Activated T-cell treated with anti-CD3 and anti-CD28 coated beads, Interleukin-2, amount 50 U/mL, for 1 hour (primary cell): Measurements from ENCODE around the gene ARF1.
A peak's percentile ranks its signal among the peaks of the same experiment; 100 is the strongest.

Source experiments
- DNase-seq: peaks from one replicate; pipeline ENCODE4 v3.0.0-alpha.2; 2020

The ARF1 gene

DNA sequence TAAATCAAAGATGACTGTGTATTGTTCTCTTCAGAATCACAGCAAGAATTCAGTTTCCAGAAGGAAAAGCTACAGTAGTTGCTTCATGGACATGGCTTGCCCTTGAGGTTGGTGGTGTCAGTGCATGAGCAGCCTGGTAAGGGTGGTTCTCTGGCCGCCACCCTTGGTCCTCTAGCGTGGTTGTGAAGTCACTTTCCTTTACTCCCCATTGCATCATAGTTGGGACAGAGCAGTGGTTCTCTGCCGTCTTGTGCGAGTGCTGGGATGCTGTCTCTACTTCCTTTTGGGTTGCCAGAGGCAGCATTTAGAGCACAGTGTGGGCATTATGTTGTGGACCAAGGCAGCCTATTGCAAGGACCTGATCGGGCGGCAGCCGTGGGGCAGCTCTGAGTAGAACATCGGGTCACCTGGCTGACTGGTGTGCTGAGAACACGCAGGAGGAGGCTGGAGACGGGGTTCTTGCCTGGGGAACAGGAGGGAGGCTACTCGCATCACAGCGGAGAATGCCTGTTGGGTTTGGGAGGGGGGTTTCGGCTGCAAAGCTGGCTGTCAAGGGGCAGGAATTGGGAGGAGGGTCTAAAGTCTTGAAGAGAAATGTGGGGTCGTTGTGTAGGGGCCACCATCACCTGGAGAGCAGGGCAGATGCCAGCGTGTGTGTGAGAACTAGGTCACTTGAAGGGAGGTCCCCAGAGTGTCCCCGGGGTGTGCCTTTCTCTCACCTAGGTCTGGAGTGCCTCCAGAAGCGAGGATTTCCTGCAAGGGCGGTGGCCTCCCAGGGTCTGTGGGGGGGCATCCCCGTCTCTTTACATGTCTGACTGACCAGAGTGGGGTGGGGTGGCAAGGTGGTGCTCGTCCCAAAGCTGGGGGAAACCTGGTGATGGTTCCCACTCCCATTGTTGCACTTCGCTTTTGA is 6.3 kb downstream of the ARF1 start:
- DNase-seq: peak; percentile 23

DNA sequence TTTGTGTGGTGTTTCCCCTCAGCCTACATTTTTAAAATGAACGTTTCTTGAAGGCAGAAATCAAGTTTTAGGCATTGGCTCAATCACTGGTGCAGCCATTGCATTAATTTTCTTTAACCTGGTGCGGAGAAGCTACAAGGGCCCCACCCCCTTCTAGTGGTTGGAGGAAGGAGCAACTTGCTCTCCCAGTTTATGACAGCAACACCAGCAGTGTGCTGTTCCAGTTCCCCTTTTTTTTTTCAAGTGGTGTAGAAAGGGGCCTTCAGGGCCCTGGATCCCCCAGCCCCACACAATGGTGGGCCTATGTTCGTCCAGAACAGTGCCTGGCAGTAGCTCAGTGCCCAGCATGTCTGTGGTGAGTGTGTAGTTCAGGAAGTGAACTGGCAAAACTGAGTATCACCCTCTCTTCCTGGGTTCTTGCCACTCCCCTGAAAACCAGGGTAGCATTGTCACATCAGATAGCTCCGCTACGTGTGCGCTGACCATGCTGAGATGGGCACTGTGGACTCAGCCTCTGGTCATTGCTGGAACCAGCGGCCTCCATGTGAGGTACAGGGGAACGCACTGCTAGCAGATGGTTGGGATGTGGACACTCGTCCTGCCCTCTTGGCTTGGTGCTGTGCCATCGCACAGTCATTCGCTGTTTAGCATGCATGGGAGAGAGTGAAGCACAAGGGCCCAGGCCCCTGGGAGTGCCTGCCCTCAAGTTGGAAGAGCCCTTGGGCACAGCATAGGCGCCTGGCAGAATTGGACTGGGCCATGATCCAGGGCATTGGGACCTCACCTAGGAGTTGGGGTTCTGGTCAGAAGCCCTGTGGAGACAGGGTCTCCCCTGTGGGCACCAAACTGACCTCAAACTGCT is 7.2 kb downstream of the ARF1 start:
- peak; percentile 19 for DNase-seq

DNA sequence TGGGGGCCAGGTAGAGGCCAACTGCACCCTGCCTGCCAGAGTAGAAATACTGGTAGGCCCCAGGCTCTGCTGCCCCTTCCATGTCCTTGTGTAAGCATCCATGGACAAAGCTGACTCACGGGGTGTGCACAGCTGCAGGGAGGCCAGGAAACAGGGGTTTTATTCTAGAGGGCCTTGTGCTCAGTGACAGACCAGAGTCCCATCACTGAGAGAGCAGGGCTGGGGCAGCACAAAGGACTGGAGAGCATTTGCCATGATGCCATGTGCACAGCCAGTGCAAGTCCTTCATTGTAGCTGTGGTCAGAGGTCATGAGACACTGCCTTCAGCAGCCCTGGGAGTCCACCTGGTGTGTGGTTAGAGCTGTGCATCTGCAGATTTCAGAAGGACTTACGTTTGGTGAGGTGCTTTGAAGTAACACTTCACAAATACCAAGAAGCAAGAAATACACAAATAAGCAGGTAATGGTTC is 8.1 kb downstream of the ARF1 start:
- DNase-seq: peak; percentile 21

DNA sequence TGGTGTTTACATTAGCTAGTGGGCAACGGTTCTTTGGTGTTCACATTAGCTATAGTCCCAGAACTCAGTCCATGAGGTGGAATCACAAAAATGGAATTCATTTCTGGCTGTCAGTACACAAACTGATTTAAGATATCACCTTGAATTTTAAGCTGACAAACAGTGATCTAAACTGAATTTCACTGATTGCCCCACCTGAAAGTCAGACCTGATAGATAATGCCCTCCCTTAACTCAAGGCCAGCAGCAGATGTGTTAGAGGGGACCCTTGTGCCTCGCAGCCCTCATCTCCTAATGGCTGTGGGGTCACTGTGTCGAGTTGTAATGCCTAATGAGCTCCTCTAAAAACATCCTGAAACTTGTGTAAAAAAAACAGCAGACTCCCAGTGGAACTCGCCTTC is 8.6 kb downstream of the ARF1 start:
- no peak for DNase-seq

DNA sequence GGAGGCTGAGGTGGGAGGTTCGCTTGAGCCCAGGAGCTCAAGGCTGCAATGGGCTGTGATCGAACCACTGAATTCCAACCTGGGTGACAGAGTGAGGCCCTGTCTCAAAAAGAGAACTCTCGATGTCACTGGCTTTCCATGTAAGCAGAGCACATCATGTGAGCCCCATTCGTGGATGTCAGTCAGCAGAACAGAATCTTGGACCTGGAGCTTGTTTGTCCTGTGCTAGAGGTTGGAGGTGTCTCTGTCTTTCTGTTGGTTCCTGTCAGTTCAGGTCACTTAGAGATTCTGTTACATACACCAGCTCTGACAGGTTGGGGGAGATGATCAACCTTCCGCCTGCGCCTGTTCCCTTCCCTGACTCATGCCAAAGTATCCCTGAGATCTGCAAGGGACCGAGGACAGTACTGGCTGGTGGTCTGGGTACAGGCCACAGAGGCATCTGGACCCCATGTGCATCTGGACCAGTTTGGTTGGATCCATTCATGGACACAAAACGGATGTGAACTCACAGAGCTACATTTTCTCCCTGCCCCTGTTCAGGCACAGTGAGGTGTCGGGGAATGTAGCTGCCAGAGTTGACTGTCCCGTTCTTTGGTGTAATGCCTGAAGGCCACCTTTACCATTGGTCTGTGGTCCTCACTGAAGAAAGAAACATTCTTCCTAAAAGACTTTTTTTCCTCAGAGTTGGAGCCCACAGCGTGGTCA is 10.0 kb downstream of the ARF1 start:
- peak; percentile 18 for DNase-seq

DNA sequence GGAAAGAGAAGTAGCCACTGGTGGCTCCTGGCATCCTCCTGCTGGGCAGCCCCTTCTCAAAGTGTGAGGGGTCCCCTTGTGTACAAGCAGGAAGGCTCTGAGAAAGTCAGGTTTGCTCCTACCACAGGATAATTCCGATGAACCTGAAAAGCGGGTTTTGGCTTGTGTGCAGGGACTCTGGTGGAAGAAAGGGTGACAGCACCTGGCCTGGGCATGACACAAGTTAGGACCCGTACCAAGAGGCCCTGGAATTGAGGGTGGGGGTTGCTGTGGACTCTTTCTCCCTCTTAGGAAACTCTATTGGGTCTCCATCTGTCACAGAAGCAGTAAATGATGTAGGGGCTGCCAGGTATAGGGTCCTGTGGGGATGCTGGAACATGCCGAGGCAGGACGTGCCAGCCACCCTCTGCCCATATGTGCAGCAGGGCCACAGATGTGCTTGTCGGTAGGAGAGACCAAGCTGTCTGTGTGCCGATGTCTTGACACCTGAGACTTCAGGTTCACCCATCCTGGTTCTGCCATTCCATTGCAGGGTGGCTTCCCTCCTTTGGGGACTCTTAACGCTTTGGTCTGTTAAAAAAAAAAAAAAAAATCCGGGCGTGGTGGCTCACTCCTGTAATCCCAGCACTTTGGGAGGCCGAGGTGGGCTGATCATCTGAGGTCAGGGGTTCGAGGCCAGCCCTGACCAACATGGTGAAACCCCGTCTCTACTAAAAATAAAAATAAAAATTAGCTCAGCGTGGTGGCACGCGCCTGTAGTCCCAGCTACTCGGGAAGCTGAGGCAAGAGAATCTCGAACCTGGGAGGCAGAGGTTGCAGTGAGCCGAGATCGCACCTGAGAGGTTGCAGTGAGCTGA is 10.8 kb downstream of the ARF1 start:
- DNase-seq: peak; percentile 14

DNA sequence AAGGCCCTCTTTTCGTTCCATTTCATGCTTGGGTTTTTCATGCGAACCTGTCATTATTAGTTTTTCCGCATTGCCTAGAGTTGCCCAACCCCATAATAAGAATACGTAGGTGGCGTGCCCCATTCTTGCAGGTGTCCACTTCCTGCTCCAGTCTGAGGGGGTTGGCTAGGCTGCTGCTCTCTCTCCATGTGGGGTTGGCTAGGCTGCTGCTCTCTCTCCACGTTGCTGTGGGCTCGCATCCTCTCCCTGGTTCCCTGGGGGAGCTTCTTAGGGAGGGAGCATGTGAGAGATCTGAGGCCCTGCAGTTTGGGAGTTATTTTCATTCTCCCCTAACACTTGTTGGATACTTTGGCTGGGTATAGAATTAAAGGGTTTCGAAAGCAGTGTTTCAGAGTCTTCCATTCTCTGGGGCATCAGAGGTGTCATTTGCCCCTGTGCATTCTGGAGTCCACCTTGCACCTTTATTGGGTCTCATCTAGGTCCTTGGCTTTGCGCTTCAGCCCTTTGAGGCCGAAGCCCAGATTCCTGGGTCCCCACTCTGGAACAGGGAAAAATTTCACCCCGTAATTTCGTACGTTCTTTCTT is 12.0 kb downstream of the ARF1 start:
- no peak for DNase-seq

DNA sequence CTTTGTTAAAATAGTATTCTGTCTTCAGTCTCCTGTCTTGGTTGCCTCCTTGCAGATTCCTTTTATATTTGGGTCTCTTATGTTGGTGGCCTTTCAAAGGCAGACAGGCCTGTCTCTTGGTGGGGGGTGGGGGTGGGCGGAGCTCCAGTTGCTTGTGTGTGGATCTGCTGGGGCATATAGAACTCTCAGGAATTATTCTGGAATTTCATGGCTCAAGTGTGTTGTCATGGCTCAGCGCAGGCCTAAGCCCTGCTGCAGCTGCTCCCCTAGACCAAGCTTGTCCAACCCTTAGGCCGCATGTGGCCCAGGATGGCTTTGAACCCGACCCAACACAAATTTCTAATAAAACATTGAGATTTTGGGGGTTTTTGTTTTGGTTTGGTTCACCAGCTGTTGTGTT is 12.7 kb downstream of the ARF1 start:
- DNase-seq: no peak

DNA sequence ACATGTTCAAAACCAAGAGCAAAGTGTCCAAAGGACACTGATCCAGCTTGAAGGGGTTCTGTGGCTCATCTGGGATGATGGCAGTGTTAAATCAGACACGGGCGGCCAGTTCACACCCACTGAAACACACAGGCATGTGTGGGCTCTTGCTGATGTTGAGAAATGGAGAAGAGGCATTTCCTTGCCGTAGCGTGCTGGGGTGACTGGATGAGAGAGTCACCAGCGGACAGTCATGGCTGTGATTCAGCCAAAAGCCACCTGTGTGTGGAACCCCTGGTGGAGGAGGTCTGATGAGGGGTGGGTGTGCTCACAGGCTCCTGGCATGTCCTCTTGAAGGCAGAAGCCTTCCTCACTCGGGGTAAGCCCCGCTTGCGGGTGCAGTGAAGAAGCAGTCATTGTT is 13.4 kb downstream of the ARF1 start:
- DNase-seq: peak; percentile 16

DNA sequence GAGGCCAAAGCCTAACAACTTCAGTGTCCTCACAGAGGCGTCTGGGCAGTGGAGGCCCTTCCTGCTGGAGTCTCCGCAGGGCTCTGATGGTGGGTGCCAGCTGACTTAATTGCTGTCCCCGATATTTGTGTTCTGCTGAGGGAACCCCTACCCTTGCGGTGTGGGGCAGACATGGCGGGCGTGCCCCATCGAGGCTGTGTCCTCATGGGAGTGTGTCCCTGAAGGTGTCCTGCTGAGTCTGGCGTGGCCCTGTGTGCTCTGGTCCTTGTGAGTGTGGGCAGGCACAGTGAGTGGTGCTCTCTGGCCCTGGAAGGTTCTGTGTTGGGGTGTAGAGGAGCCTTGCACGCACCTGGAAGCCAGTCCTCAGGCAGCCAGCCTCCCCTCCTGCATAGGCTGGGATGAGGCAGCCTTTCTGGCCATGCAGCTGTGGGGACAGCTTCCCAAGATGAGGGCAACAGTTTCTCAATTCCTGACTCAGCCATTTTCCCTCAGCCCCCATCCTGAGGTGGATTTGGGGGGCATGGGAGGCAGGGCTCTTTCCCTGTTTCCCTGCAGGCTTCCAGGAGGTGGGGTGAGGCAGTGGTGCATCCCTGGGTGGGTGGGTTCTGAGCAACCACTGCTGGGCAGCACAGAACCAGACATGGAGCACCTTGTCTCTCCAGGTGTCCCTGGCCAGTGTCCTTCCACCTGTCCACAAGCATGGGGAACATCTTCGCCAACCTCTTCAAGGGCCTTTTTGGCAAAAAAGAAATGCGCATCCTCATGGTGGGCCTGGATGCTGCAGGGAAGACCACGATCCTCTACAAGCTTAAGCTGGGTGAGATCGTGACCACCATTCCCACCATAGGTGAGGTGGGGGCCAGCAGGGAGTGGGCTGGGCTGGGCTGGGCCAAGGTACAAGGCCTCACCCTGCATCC is 14.2 kb downstream of the ARF1 start:
- no peak for DNase-seq

DNA sequence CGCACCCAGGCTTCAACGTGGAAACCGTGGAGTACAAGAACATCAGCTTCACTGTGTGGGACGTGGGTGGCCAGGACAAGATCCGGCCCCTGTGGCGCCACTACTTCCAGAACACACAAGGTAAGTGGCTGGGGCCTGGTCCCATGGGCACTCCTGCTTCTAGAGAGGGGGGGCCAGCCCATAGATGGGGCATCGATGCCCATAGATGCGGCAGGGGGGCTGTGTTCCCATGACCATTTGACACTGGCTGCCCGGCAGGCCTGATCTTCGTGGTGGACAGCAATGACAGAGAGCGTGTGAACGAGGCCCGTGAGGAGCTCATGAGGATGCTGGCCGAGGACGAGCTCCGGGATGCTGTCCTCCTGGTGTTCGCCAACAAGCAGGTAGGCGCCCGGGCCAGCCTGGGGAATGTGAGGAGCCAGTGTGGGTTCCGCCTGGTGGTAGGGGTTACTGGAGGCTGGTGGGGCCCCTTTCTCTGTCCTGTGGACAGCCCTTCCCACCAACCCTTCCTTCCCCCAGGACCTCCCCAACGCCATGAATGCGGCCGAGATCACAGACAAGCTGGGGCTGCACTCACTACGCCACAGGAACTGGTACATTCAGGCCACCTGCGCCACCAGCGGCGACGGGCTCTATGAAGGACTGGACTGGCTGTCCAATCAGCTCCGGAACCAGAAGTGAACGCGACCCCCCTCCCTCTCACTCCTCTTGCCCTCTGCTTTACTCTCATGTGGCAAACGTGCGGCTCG is 15.0 kb downstream of the ARF1 start:
- DNase-seq: no peak

DNA sequence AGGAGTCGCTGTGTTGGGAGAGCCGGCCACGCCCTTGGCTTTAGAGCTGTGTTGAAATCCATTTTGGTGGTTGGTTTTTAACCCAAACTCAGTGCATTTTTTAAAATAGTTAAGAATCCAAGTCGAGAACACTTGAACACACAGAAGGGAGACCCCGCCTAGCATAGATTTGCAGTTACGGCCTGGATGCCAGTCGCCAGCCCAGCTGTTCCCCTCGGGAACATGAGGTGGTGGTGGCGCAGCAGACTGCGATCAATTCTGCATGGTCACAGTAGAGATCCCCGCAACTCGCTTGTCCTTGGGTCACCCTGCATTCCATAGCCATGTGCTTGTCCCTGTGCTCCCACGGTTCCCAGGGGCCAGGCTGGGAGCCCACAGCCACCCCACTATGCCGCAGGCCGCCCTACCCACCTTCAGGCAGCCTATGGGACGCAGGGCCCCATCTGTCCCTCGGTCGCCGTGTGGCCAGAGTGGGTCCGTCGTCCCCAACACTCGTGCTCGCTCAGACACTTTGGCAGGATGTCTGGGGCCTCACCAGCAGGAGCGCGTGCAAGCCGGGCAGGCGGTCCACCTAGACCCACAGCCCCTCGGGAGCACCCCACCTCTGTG is 15.9 kb downstream of the ARF1 start:
- DNase-seq: no peak

DNA sequence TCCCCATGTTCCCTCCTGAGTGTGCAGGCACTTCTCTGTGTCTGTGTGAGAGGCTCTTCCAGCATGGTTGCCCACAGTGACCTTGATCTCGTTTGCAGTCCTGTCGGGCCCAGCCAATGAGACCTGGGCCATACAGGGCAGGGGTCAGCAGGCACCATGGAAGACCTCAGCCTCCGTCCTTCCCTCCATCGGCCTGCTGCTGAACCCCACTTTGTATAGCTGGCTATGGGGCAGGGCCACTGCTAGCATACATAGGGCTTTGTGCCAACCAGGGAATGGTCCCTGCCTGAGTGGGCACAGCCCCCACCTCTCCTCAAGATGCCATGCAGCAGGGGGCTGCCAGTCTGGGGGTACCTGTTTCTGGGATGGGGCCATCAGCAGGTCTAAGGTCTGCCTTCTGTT is 16.8 kb downstream of the ARF1 start:
- no peak for DNase-seq

DNA sequence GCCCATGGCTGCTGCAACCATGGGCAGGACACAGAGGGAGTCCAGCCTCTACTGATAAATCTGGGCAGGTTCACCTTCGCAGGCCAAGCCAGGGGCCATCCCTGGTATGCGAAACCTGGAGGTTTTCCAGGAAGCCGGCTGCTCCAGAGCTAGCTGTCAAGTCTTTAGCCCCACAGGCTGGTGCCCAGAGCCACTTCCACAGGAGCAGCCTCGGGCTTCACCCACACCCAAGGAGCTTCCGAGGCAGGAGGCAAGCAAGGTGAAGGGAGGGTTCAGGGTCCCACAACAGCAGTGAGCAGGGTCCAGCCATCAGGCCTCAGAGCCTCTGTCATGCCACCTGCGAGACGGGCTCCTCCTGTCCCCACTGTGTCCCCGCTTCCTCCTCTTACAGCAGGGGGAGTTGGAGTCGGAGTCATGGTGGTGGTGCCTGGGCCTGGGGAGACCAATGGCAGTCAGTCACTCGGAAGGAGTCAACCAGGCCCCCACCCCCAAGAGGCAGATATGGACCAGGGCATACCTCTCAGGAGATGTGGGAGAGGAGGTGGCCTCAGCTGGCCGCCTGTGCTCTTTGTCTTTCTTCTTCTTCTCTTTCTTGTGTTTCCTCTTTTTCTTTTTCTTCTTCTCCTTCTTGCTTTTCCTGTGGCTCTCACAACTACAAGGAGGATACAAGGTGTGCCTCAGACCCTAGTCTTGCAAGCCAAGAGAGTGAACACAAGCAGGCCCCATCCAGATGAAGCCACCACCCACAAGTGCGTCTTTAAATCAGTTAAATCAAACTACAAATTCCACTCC is 18.5 kb downstream of the ARF1 start:
- DNase-seq: no peak

DNA sequence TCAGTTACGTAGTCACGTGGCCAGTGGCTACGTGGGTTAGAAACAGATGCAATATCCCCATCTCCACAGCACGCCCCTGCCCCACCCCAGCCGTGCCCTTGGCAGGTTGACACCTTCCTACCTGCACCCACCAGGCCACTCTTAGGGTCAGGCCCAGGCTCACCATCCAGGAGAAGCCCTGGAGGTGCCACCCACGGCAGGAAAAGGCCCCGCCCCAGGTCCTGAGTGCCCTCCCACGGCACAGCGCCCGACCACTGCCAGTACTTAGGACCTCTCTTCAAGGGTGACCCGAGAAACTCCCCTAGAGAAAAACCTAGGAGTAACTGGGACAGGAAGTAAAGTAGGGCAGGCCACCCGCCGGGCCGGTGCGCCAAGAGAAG is 19.1 kb downstream of the ARF1 start:
- DNase-seq: peak; percentile 45

DNA sequence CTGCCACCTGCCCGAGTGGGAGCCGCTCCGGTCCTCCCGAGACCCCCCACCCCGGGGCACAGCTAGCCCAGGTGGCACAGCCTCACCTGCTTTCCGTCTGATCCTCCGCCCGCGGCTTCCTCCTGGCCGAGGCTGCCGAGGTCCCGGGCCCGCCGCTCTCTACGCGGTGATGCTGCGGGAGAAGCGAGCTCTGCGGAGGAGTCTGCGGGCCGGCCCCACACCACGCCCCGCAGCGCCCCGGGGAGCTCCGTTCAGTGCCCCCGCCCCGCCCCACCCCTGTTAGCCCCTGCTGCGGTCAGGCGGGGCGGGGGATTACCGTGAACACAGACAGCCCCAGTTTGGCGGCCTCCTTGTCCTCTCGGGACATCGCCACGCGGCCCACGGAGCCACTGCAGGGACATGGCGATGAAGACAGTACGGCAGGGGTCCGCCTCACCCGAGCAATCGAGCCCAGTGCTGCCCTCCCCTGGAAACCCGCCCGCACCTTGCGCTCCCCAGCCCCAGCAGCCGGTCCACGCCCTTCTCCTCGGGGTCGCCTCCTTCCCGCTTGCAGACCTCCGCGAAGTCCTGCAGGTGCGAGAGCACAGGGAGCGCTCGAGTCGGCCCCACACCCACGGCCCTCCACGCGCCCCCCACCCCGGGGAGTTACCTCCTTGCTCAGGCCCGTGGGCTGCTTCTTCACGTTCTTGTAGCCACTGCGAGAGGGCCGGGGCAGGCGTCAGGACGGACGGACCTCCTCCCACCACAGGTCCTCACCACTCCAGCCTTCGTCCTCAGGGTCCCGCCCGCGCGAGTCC is 19.7 kb downstream of the ARF1 start:
- peak; percentile 74 for DNase-seq

DNA sequence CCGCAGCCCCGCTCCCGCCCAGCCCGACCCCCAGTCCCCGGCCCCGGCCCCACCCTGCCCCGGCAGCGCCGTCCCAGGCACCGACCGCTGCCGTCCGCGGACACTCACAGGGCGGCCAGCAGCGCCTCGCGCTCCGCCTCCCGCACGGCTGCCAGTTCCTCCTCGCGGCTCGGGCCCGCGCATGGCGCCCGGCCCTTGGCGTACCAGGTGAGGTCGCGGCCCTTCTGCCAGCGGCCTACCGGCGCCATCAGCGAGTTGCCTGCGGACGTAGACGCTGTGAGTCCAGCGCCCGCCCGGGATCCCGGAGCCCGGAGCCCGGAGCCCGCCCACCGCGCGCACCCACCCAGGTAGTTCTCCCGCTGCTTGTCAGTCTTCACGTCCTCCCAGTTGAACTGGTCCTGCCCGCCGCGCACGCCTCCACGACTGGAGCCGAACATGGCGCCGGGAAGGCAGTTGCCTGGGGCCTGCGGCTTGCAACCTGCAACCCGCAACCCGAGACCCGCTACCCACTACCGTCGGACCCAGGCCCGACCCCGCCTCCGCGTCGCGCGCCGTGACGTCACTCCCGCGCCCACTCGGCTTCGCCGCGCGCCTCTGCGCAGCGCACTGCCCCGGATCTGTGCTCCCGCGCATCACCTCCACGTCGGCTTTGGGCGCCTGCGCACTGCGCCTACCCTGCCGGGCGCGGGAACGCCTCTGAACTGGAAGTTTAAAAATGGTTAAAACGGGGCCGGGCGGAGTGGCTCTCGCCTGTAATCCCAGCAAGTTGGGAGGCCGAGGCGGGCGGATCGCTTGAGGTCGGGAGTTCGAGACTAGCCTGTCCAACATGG is 20.5 kb downstream of the ARF1 start, which contains the start of gene C1orf35:
C1orf35 (minus strand) TSS at position 535 of the 830 bp plus-strand sequence; CDS start at position 437, 98 bp downstream.
- DNase-seq: peak; percentile 94
